RCC 7860 (cell line): Measurements from ENCODE around the gene NINJ2.

Source experiments
- DNase-seq: peaks from one replicate; pipeline ENCODE4 v3.0.0-alpha.2; 2015; ENCODE audit warnings: low spot score
- FAIRE-seq: peaks from 2 replicates; lab custom pipeline; 2012; peaks lifted over from hg19 to GRCh38; lab: Jason Lieb, UNC

The NINJ2 gene

DNA sequence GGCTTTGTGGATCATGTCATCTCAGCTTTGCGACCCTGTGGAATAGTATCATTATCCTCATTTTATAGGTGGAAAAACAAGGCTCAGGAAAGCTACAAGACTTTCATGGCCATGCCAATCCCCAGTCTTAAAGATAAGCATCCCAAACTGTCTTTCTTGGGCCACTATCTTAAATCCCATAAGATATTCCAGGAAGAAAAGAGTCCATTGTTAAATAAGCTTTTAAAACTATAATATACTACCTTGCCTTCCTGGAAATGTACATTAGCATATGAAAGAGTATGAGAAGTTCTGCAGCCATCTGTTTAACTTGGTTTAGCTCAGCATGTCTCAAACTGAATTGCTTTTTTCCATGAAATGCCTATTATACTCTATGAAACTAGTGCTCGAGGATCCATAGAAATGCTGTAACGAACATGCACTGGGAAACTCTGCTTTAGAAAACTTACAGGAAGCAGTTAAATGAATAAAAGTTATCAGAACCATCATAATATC is 126.4 kb downstream of the NINJ2 start:
- FAIRE-seq (no peak), DNase-seq (no peak)

DNA sequence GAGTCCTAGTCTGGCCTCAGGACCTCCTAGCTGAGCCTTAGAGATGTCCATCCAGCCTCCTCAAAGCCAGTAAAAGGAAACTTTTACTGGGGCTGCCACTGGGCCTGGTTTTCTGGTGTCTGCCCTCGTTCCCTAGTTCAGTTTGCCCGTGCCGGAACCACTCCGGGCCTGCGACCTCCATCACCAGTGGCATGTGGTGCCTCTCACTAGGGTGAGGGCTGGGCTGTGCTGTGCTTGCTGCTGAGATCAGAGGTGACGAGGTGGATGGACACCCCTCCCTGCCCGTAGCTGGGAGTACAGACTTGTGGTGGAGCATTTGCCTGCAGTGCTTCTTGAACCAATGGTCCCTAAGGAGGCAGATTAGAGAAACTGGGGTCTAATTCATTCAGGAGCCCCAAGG is 127.8 kb downstream of the NINJ2 start:
- FAIRE-seq (no peak), DNase-seq (no peak)

DNA sequence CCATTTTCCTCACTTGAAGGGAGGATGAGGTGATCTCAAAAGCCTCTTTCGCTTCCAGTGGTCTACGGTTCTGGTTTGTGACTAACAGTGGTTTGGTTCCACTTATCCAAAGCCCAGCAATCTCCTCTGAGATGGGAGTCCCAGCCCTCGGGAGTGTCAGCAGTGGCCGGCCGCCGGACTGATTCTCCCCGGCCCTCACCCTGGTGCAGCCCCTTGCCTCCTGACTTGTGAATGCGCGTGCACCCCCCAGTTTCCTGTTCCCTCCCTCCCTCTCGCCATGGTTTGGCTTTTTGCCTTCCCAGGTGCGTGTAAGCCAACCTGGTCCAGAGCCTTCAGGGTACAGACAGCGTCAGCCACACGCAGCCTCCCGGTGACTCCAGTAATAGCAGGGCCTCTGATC is 129.0 kb downstream of the NINJ2 start:
- FAIRE-seq = no peak

DNA sequence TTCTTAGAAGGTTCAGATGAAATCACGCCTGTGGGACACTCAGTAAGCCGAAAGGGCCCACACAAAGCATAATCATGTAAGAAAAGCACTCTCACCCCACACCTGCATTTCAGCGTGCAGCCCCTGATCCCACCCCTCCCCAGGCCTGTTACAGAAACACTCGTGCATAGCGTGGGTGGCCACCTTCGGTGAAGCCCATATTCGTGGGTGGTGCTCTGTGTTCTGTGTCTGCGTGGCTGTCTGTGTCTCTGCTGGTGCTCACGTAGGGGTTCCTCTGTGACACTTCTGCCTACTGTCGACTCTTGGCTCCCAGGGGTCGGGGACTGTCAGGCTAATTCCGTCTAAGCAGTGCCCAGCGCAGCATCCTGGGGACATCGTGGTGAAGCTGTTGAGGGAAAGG is 129.5 kb downstream of the NINJ2 start:
- DNase-seq = no peak
- FAIRE-seq = no peak

More for the DNA sequence above, 129.0 kb downstream of the NINJ2 start:
- no peak for DNase-seq

DNA sequence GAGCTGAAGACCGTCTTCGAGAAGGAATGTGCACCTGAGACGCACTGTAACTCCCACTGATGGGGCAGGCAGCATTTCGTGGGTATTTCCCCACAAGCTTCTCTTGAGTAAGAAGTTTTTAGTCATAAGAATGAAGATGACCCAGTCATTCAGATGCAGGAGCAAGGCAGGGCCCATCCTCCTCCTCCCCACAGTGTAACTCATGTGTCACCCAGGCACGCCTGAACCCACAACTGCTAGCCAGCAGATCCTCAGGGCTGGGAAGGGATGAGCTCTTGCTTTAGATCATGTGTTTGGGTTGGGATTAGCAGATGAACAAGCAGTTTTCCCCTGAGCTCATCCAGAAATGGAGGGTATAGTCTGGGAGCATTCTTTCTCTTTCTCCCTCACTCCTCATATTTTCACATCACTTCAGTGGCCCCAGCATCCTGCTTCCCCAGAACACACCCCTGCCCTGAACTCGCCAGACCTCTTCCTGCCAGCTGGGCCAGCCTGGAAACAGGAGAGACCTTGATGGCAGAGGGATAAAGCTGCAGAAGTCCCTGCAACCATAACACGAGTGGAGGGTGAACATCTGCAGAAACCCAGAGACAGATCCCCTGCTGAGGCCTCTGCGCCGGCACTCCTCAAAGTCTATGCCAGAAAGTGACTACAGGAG is 130.2 kb downstream of the NINJ2 start:
- DNase-seq = peak; percentile 85

DNA sequence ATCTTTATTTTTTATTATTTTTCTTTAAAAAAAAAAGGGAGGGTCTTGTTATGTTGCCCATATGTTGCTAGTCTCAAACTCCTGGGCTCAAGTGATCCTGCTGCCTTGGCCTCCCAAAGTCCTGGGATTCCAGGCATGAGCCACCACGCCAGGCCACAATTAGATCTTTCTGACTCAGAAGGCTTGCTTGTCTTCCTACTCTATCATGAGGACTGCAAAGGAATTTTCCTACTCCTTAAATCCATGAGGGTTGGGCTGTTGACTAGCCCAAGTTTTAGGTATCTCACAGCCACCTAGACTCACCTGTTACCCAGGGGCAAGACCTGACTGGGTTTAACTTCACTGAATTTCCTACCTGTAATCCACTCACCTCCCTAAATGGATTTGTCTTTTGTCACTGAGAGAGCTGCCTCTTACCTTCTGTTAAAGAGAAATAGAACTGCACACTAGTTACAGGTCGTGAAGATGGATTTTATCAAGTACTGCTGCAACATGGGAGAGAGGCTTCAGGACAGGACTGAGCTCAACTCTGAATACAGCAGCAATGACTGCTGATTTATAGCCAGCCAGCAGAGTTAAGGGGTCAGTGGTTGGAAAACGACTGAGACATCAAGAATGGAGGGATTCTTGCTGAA is 131.2 kb downstream of the NINJ2 start:
- DNase-seq (no peak), FAIRE-seq (no peak)

More for the DNA sequence above, 130.2 kb downstream of the NINJ2 start:
- FAIRE-seq = no peak

DNA sequence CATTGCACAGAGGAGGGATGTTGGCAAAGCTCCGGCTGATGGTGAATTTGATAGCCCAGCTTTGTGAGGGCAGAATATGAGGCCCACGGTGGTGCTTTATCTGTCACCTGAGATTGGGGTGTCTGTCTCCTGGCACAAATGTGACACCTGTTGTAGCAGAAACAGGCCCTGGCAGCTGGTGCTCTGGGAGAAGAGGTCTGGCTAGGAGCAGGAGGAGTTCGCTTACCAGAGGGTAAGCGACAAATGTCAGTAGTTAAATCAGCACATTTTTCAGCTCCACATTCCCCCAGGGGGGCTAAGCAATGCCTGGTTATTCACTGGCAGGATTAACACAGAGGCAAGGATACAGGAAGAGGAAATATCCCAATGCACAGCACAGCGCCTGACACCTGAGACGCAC is 132.4 kb downstream of the NINJ2 start:
- FAIRE-seq = no peak
- DNase-seq = no peak

DNA sequence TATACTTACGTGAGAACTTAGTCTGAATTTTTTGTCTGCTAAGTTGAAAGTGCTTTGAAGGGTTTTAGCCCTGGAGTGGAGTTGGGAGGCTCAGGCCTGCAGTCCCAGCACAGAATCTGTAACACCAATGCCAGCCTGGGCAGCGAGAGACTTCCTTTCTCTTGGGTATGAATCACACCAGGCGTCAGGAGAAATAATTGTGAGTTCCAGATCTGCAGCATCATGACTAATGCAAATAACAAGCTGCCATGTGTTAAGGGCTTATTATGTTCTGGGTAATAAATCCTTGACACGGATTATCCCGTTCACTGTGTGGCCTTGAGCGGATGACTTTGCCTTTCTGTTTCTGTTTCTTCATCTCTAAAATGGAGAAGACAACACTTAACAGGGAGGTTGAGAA is 132.9 kb downstream of the NINJ2 start:
- DNase-seq = peak; percentile 14
- no peak for FAIRE-seq

DNA sequence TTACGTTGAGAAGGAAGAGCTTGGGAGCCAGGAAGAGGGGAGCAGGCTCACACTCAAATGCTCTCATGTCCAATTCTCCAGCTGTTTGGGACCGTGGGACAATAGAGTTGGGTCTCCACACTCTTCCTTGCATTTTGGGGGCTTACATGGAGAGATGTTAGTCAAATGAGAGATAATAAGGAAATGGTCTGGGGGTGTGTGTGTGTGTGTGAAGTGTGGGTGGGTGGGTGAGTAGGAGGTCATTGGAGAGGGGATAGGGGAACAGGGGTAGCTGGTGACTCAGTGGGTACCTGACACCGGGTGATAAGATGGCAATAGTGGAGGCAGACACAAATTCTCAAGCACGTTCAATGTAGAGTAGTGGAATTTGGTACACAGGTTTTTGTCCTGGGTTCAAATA is 135.5 kb downstream of the NINJ2 start:
- DNase-seq (no peak), FAIRE-seq (no peak)

DNA sequence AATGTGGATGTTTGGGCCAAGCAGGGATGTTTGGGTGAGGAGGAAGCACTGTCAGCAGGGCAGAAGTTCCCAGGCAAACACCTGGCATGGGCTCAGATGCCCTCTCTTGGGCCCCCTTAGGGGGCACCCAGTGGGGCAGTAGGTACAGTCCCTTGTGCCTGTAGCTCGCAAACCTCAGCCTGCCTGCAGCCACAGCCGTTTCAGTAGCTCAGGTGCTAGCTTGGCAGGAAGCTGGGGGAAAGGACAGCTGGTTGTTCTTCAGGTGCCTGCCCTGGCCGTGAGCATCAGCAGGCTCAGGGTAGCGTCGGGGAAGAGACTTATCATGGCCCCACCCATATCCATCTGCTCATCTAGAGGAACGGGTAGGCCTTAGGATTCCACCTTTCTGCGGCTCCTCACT is 136.0 kb downstream of the NINJ2 start:
- no peak for DNase-seq
- no peak for FAIRE-seq

DNA sequence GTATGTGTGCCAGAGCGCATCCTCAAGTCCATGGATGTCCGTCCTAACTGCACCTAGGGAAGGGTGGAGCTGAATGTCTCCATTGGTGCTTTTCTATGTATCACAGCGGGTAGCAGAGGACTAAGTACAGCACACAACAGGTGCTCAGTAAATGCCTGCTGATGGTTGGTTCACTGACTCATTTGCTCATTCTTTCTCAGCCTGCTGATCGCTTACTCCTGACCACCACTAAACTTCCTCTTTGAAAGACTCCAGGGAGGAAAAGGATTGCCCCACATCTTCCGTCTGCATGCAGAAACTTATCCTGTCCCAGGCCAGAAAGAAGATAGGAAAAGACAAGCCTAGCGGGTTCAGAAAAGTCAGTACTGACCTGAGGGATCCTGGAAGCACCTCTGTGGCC is 137.2 kb downstream of the NINJ2 start:
- FAIRE-seq = no peak

DNA sequence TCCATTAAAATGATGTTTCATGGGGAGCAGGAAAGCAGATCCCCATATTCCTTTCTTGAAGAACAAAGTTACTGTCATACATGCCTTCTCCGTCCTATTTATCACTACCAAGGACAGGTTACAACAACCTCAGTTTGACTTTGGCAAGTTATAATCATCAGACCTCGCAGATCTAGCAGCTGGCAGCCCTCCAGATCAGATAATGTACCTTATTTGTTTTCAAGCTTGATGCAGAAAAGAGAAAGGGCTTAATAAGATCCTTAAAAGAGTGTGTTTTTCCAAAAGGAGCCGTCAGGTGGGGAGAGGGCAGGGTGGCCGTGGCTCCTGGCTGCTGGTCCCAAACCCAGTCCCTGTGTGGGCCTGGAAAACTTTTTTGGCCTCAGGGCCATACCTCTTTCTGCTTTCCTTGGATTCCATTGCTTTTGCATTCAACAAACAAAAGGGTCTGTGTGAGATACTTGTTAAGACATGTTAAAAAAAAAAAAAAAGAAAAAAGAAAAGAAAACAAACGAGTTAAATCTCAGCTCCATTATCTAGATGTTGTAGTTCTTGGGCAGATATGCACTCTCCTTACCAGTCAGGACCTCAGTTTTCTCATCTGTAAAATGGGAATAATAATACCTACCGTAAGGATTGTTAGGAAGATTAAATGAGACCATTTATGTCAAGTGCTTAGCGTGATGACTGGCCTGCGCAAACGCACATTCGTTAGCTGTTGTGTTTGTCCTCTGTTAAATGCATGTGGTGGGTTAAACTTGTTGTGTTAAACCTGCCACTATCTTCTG is 138.9 kb downstream of the NINJ2 start:
- DNase-seq (no peak), FAIRE-seq (no peak)

More for the DNA sequence above, 137.2 kb downstream of the NINJ2 start:
- no peak for DNase-seq

DNA sequence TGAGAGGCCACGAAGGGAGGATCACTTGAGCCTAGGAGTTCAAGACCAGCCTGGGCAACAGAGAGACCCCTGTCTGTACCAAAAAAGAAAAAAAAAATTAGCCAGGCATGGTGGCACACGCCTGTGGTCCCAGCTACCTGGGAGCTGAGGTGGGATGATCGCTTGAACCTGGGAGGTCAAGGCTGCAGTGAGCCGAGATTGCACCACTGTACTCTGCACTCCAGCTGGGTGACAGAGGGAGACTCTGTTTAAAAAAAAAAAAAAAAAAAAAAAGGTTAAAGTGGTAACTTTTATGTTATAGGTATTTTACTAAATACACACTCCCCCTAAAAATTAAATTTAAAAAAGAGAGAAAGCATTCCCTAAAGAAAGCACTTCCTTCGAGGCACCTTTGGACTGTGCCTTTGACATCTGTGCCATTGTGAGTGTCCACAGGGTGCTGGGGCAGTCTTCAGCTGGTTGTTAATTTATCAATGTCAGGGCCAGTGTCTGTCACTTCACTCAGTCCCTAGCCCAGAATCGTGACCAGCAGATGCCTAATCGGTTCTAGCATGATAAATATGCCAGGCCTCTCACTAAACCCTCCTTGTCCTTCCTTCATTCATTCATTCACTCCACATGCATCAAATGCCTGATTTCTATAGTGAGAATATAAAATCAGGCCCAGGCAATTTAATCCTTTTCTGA is 140.4 kb downstream of the NINJ2 start:
- FAIRE-seq (no peak), DNase-seq (no peak)

DNA sequence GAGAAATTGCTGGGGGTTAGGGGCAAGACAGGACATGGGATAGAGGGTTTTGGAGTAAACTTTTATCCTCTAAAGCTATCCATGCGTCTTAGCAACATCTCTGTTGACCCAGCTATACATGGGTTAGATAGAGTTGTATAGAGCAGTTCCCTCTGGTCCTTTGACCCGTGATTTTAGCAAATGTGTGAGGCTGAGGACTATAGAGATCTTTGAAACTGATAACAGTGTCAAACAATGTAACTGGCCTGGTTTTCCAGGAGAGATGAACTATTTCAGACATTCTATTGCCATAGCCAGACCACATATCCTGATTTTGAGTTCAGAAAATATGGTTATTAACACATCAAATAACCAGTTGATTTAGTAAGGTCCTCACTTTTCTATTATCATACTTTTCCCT is 143.1 kb downstream of the NINJ2 start:
- DNase-seq = no peak
- FAIRE-seq = no peak

DNA sequence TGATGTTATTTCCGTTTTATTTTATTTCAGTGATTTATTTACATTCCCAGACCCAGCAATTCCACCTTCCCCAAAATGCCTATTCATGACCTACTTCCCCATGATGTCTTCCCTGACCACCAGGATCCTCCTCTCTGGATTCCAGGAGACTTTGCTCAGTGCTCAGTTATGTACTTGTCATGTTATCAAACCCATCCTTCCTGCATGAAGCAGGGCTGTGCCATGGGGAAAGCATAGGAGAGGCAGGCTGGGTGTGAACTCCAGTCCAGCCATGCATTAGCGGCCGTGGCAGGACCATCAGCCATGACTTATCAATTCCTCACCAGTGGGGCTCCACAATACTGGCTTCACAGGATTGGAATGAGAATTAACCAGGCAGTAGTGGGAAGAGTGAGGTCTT is 145.7 kb downstream of the NINJ2 start:
- FAIRE-seq = no peak

More for the DNA sequence above, 145.7 kb downstream of the NINJ2 start:
- no peak for DNase-seq
